Measurements from ENCODE around the gene ZSCAN22.

DNA sequence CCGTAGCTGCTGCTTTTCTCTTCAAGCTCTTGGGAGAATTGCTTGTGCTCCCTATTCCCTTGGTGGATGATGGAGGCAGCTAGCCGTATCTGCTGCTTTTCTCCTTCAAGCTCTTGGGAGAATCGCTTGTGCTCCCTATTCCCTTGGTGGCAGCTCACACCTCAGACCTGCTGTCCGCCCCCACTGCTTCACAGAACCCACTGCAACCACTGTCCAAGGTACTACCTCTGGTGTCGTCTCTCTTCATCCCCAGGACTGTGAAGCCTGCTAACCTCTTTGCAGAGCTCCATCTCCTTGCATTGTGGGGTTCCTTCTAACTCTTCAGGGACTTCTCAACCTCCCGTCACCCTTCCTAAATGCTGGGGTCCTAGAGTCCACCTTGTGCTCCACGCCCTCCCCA is 26.2 kb upstream of the ZSCAN22 start:
- no peak for TF ChIP-seq CBFB (CRISPR knock-in tag; IDR thresholded peaks at IDR 0.05; ENCODE audit: low read depth)
- TF ChIP-seq, protein P1, sequence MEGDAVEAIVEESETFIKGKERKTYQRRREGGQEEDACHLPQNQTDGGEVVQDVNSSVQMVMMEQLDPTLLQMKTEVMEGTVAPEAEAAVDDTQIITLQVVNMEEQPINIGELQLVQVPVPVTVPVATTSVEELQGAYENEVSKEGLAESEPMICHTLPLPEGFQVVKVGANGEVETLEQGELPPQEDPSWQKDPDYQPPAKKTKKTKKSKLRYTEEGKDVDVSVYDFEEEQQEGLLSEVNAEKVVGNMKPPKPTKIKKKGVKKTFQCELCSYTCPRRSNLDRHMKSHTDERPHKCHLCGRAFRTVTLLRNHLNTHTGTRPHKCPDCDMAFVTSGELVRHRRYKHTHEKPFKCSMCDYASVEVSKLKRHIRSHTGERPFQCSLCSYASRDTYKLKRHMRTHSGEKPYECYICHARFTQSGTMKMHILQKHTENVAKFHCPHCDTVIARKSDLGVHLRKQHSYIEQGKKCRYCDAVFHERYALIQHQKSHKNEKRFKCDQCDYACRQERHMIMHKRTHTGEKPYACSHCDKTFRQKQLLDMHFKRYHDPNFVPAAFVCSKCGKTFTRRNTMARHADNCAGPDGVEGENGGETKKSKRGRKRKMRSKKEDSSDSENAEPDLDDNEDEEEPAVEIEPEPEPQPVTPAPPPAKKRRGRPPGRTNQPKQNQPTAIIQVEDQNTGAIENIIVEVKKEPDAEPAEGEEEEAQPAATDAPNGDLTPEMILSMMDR (IDR thresholded peaks at IDR 0.05): no peak
- TF ChIP-seq, protein P2, sequence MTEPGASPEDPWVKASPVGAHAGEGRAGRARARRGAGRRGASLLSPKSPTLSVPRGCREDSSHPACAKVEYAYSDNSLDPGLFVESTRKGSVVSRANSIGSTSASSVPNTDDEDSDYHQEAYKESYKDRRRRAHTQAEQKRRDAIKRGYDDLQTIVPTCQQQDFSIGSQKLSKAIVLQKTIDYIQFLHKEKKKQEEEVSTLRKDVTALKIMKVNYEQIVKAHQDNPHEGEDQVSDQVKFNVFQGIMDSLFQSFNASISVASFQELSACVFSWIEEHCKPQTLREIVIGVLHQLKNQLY (CRISPR knock-in tag; IDR thresholded peaks at IDR 0.05): no peak
- no peak for TF ChIP-seq ETV6 (CRISPR knock-in tag; IDR thresholded peaks at IDR 0.05)
